ENCODE data around the gene ARHGAP27. TPM values are rescaled to one million over a fixed set of nuclear protein-coding genes. Genes with fewer than 3 reads are reported as not detected.

ARHGAP27 gene
- total RNA-seq, 1 donor from 2014 or later: 75.7 TPM

DNA sequence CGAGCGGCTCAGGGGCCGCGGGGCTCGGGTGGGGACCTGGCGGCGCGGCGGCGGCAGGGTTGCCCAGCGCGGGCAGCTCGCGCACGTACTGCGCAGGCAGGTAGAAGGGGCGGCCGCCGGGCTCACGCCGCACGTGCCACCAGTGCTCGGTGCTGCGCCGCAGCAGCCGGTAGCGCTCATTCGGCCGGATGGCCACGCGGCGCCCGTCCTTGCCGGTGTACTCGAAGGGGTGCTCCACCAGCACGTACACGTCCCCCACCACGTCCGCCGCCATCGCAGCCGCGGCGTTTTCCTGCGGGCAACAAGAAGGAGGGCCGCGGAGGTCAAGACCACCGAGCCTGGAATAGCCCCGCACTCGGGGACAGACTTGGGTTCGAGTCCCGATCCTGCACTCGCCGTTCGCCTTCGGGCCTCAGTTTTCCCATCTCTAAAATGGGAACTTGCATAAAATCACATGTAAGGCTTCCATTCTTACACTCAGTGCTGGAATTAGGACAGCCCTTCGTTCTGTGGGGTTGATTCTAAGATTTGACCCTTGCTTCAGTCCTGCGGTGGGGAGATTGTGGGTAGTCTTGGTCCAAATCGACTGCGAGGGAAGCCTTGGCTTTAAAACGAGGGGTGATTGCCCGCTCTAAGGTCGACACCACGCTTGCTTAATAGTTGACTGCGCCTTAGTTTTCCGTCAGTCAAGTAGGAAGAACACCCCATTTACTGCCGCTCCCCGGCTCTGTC, 2.5 kb downstream of the ARHGAP27 start:
- no peak for DNase-seq
- Mint-ChIP-seq H3K4me1 (peaks cover 37% of the 10 kb centered on the region), H3K27ac (peak overlapping the region; percentile 61), H3K36me3 (ENCODE audit: low read depth) (no peaks in the 10 kb centered on the region), H3K4me3 (peak overlapping the region; percentile 83), H3K9me3 (no peaks in the 10 kb centered on the region), H3K27me3 (no peaks in the 10 kb centered on the region)
- CTCF ChIA-PET: no interaction called here
- ATAC-seq (ENCODE audit: low read depth): no peak
- intact Hi-C loops (cut with micrococcal nuclease): no loop called here
- TF ChIP-seq, protein P1, sequence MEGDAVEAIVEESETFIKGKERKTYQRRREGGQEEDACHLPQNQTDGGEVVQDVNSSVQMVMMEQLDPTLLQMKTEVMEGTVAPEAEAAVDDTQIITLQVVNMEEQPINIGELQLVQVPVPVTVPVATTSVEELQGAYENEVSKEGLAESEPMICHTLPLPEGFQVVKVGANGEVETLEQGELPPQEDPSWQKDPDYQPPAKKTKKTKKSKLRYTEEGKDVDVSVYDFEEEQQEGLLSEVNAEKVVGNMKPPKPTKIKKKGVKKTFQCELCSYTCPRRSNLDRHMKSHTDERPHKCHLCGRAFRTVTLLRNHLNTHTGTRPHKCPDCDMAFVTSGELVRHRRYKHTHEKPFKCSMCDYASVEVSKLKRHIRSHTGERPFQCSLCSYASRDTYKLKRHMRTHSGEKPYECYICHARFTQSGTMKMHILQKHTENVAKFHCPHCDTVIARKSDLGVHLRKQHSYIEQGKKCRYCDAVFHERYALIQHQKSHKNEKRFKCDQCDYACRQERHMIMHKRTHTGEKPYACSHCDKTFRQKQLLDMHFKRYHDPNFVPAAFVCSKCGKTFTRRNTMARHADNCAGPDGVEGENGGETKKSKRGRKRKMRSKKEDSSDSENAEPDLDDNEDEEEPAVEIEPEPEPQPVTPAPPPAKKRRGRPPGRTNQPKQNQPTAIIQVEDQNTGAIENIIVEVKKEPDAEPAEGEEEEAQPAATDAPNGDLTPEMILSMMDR (IDR thresholded peaks at IDR 0.05): no peak
- POLR2A ChIA-PET: interaction anchor here (0.6 to 1.5 kb wide), 4 partner anchors 17 to 96 kb away, joined by 3 to 5 read pairs (median 4); no protein-coding TSS in a partner anchor

DNA sequence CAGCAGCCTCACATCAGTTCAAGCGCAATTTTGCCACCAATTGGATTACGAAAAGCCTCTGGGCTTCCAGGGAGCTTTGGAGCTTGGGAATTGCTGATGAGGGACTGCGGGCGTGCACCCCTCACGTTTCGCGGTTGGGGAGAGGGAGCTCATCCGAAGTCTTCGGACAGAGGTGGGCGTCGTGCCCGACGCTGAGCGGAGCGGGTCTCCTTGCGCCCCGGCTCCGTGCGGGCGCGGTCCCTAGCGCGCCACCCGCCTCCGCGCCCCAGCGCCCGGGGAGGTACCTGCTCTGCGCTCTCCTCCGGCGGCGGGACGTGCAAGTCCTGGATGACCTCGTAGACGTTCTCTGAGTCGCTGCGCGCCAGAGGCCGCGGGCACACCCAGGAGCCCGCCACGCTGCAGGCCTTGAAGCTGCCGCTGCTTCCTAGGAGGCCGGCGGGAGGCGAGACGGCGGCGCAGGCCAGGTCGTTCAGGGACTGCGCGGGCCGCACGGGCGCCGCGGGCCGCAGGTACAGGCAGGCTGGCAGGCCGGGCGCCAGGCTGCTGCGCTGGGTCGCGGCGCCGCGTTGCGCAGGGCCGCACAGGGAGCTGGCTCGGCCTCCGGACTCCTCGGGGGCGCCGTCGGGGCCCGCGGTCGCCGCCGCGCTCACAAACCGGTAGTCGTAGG, 3.2 kb downstream of the ARHGAP27 start:
- H3K27ac Mint-ChIP-seq: peak overlapping the region; percentile 92
- ChIA-PET CTCF (interaction anchor here (1.0 to 1.7 kb wide), 2 partner anchors 17 to 36 kb away, joined by 5 to 6 read pairs; no protein-coding TSS in a partner anchor), POLR2A (interaction anchor here (1.5 to 2.3 kb wide), 4 partner anchors 16 to 131 kb away, joined by 3 to 12 read pairs (median 5); no protein-coding TSS in a partner anchor)
- intact Hi-C loops (cut with micrococcal nuclease): loop anchor here (2.0 kb wide), 3 partner anchors 163 to 369 kb away; partner anchors contain the start of gene NMT1
- no peaks in the 10 kb centered on the region for H3K36me3 Mint-ChIP-seq (ENCODE audit: low read depth)
- ATAC-seq (ENCODE audit: low read depth) (no peak), DNase-seq (no peak)
- peak overlapping the region; percentile 84 for H3K4me3 Mint-ChIP-seq
- H3K27me3 Mint-ChIP-seq: no peaks in the 10 kb centered on the region
- H3K9me3 Mint-ChIP-seq: no peaks in the 10 kb centered on the region
- TF ChIP-seq, protein P1 (IDR thresholded peaks at IDR 0.05): no peak
- peaks cover 37% of the 10 kb centered on the region for H3K4me1 Mint-ChIP-seq

DNA sequence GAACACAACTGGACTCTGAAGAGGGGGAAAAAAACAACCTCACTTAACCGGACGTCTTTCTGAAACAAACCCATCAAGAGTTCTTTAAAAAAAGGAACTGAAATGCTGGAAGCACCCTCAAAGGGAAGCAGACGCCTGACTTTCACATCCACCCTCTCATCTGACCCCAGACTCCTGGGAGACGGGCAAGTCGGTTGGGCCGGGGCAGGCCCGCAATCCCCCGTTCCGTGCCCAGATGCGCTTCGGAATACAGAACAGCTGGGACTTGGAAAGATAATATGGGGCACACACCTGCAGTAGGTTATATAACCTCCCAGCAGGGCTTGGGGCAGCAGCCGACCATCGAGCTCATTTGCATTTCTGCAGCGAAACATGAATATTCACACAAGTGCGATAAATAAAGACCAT, 3.7 kb downstream of the ARHGAP27 start:
- intact Hi-C loops (cut with micrococcal nuclease): loop anchor here (1.0 to 2.0 kb wide), 5 partner anchors 19 to 368 kb away; partner anchors contain the start of gene NMT1
- ATAC-seq (ENCODE audit: low read depth): peak; percentile 15
- Mint-ChIP-seq H3K27me3 (no peaks in the 10 kb centered on the region), H3K4me1 (peaks cover 37% of the 10 kb centered on the region), H3K27ac (peak overlapping the region; percentile 92), H3K36me3 (ENCODE audit: low read depth) (no peaks in the 10 kb centered on the region), H3K9me3 (no peaks in the 10 kb centered on the region), H3K4me3 (peak overlapping the region; percentile 84)
- CTCF ChIA-PET: interaction anchor here (0.7 to 1.7 kb wide), 4 partner anchors 16 to 112 kb away, joined by 3 to 6 read pairs (median 4); partner anchors contain the start of gene MAP3K14
- POLR2A ChIA-PET: interaction anchor here (0.5 to 2.3 kb wide), 7 partner anchors 14 to 1243 kb away, joined by 3 to 15 read pairs (median 5); no protein-coding TSS in a partner anchor
- TF ChIP-seq, protein P1 (IDR thresholded peaks at IDR 0.05): no peak
- DNase-seq: no peak

DNA sequence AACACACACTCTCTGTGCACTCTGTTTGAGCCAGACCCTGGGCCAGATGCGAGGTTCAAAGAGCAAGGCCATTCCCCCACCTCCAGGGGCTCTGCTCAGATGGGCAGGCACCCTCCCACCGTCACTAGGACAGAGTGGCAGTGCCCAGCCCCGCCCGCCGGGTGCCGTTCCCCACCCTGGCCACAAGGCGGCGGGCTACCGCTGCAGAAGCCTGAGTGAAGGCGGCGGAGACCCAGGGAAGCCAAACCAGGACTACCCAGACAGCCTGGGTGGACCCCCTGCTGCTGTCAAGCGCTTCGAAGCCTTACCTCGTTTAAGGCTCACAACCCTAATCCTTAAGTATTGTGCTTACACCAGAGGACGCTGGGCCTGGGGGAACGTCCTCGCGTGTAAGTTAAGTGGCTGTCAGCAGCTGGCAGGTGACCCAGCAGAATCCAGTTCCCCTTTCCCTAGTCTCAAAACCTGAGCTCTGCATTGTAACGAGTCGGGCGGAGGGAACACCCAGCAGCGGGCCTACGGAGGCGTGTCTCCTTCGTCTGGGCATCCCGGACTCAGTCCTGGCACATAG, 4.5 kb downstream of the ARHGAP27 start:
- POLR2A ChIA-PET: interaction anchor here (0.5 to 2.3 kb wide), 6 partner anchors 13 to 1242 kb away, joined by 3 to 15 read pairs (median 4); no protein-coding TSS in a partner anchor
- TF ChIP-seq, protein P1 (IDR thresholded peaks at IDR 0.05): peak; percentile 96
- Mint-ChIP-seq H3K36me3 (ENCODE audit: low read depth) (no peaks in the 10 kb centered on the region), H3K4me3 (peak overlapping the region; percentile 84), H3K27me3 (no peaks in the 10 kb centered on the region), H3K4me1 (peaks cover 35% of the 10 kb centered on the region), H3K27ac (peak overlapping the region; percentile 92), H3K9me3 (no peaks in the 10 kb centered on the region)
- CTCF ChIA-PET: interaction anchor here (0.7 to 1.7 kb wide), 4 partner anchors 16 to 111 kb away, joined by 3 to 6 read pairs (median 4); partner anchors contain the start of gene MAP3K14
- ATAC-seq (ENCODE audit: low read depth) (peak; percentile 73), DNase-seq (peak; percentile 88)
- intact Hi-C loops (cut with micrococcal nuclease): loop anchor here (1.0 to 2.0 kb wide), 5 partner anchors 18 to 367 kb away; partner anchors contain the start of gene NMT1
